Stimulated activated CD4-positive, alpha-beta T cell treated with anti-CD3 and anti-CD28 coated beads, Interleukin-4, amount 100 ng/mL, for 48 hours (primary cell): ENCODE results near the gene MDFI.
"Not testable (repeated sequence)": the region's sequence is repeated elsewhere in the genome, so short reads cannot be mapped to it uniquely, and the experiment has no call there.

Source experiments
- DNase-seq, 2 donors: peaks; one replicate each; pipeline ENCODE4 v3.0.0-alpha.2; 2020; ENCODE audit warnings: low read depth in 2 of 2

The MDFI gene

DNA sequence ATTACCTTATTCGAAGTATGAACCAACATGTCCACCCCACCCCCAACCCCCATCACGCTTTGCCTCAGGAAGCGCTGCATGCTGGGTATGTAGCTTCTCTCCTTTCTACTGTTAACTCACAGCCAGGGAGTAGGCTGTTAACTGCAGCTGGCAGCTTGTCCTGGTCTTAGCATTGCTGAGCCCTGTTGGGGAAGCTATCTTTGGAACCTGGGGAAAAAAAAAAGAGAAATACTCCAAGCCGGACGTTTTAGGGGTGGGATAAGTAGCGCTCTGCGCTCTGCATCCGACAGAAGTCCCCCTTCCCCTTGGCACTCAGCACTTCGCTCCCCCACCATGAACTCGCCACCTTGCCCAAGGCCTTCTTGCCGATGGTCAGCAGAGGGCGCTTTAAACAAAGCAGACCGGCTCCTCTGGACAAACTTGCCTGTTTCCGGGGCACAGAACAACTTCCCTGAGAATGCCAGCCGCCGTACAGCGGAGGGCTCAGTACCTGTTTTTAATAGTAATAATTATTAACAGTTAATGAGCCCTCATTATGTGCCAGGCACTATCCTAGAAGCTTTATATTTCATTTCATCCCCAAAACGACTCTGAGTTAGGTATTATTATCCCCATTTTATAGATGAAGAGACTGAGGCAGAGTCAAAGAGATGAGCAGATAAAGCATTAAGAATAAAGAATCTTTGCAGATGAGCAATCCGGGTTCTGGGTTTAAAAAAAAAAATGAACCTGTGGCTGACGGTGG lies 35.2 kb upstream of the MDFI start:
- peak; percentile 61 to 65 for DNase-seq

- no peak for DNase-seq
Measured at GRCh38 chr6:41604006-41604405, 34.3 kb upstream of the MDFI start.

DNA sequence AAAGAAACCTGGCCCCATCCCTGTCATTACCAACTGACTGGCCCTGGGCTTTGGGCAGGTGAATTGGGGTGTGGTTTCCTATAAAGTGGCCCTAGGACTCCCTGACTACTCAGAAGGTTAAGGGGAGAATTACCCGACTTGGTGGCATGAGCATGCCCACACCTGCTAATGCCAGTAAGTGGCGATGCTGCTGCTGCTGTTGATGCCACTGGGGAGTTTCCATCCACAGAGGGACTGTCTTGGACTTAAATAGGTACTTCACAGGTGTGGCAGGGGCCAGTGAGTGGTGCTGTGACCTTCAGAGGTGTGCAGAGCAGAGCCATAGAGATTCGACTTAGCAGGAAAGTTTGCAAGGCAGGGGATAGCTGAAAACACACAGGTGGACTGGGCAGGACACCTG lies 32.6 kb upstream of the MDFI start:
- DNase-seq = no peak

GRCh38 chr6:41607036-41607435 lies 31.2 kb upstream of the MDFI start:
- DNase-seq = no peak

- no peak for DNase-seq
Measured at GRCh38 chr6:41607736-41608135, 30.5 kb upstream of the MDFI start.

- no peak for DNase-seq
Measured at GRCh38 chr6:41608443-41609151, 29.7 kb upstream of the MDFI start.

DNA sequence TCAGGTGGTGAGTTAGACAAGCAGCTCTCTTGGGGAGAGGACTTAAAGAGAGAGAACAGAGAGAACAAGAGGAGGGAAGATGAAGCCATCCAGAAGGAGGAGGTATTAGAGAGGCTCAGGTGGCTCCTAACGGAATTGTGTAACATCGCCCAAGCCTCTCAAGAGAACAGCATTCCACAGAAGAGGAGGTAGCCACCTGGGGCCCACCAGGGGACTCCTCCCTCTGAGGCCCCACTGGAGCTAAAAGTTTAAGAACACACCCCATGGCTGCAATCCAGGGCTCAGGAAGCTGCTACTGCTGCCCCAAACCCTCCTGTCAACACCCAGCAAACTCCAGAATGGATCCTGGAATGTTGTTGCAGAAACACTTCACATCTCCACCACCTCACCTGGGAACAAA lies 23.6 kb upstream of the MDFI start:
- DNase-seq = no peak

DNA sequence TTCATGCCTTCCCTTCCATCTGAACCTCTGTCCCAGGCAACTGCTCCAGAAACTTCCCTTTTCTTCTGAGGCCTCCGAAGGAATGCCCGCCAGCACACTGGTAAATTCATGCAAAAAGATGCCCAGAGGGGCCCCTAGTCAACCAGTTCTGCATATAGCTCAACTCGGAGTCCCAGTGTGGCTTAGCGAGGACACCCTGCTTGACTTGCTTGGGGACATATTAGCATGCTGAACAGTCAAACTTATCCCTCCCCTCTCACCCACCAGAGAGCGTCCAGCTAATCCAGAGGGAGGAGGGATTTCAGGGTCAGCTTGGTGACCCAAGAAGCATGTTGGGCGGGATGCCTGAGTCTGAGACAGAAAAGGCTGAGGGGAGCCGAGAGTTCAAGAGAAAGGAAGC lies 23.0 kb upstream of the MDFI start:
- DNase-seq = no peak

GRCh38 chr6:41618598-41618997 lies 19.7 kb upstream of the MDFI start:
- no peak for DNase-seq

DNA sequence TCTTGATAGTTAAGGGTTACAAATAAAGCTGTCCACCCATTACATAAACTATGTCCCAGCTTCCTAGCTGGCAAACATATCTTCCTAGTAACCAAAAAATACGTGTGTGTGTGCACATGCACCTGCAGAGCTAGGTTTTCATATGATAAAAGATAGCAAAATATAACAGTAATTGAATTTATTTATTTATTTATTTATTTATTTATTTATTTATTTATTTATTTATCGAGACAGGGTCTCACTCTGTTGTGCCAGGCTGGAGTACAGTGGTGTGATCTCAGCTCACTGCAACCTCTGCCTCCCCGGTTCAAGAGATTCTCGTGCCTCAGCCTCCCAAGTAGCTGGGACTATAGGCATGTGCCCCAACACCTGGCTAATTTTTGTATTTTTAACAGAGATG lies 19.1 kb upstream of the MDFI start:
- DNase-seq = not testable (repeated sequence)

DNA sequence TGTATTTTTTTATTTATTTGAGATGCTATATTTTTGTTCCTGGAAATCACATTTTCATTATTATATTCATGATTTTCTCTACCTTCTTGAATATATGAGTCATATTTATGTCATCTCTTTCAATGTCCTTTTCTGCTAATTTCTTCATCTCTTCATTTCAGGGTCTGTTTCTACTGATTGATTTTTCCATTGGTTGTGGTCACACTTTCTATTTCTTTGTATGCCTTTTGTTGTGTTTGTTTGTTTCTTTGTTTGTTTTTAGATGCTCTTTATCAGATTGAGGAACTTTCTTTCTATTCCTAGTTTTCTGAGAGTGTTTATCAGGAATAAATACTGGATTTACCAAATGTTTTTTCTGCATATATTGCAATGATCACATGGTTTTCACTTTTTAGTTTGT lies 16.9 kb upstream of the MDFI start:
- DNase-seq = no peak

- DNase-seq = no peak
Measured at GRCh38 chr6:41621802-41622201, 16.5 kb upstream of the MDFI start.

DNA sequence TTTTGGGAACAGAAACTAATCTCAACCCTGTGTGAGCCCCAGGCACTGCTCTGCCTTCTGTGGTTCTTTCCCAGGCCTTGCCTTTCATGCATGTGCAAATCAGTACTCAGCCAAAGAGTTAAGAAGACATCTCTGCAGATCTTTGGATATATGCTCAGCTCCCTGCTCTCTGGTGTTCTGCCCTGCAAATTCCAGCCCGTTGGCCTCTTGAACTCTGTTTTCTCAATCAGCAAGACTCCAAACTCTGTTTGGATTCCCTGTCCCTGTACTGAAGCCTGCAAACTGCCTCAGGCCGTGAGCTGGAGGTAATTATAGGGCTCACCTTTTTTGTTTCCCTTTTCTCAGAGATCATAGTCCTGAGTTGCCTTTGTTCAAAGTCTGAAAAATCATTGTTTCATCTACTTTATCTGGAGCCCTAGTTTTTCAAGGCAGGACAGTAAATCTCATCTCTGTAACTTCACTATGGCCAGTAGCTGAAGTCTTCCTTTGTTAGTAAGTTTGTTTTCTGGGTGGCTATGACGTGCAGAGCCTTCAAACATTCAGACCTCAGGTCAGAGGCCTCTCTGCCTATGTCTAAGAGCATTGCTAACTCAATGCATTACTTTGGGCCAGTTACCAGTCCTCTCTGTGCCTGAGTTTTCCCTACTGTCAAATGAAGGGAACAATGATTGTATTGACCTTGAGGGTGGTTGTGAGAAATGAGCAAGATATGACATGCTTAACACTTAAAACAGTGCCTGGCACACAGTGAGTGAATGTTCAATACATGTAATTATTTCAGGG lies 15.9 kb upstream of the MDFI start:
- DNase-seq = no peak

DNA sequence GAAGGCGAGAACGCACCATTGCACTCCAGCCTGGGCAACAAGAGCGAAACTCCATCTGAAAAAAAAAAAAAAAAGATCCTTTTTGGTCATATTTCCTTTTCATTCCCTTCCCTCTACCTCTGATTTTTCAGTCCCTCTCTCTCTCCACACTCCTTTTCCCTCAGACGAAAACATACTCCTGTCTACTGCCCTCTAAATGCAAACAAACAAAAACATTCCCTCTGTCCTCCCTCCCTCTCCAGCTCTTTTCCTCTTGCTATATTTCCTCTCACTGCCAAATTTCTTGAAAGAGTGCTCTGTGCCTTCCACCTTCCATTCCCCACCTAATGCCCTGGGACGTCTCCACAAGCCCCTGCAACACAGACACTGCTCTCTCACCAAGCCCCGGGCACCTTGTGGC lies 14.9 kb upstream of the MDFI start:
- no peak for DNase-seq

DNA sequence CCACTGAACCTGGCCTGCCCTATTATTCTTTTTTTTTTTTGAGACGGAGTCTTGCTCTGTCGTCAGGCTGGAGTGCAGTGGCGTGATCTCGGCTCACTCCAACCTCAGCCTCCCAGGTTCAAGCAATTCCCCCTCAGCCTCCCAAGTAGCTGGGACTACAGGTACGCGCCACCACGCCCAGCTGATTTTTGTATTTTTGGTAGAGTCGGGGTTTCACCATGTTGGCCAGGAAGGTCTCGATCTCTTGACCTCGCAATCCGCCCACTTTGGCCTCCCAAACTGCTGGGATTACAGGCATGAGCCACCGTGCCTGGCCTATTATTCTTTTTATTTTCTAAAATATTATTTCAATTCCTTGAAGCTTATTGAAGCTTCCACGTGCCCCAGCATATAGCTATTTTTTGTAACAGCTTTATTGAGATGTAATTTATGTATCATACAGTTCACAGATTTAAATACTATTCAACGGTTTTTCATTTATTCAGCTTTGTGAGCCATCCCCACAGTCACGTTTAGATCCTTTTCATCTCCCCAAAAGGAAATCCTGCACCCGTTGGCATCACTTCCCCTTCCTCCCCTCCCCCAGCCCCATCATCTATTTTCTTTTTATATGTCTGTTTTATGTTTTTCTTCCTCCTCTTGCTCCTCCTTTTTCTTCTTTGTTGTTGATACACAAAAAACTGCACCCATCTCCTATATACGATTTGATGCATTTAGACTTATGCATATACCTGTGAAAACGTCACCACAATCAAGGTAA lies 13.5 kb upstream of the MDFI start:
- DNase-seq = no peak

- no peak for DNase-seq
Measured at GRCh38 chr6:41625442-41625841, 12.8 kb upstream of the MDFI start.

DNA sequence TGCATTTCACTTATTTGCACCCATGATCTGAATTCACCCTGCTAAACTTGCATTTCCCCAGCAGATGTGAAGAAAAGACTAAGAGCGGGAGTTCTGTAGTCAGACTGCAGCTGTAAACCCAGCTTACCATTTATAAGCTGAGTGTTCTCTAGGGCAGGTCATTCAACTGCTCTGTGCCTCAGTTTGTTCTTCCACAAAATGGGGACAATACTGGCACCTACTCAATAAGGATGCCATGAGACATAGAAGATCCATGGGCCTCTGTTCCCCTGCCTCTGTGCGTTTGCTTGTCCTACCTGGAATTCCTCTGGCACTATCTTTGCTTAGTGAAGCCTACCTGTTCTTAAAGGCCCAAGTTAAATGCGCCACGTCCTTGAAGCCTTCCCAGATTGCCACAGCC lies 12.2 kb upstream of the MDFI start:
- DNase-seq = no peak

GRCh38 chr6:41626917-41627316 lies 11.4 kb upstream of the MDFI start:
- DNase-seq = no peak

- no peak for DNase-seq
Measured at GRCh38 chr6:41629128-41629527, 9.1 kb upstream of the MDFI start.

DNA sequence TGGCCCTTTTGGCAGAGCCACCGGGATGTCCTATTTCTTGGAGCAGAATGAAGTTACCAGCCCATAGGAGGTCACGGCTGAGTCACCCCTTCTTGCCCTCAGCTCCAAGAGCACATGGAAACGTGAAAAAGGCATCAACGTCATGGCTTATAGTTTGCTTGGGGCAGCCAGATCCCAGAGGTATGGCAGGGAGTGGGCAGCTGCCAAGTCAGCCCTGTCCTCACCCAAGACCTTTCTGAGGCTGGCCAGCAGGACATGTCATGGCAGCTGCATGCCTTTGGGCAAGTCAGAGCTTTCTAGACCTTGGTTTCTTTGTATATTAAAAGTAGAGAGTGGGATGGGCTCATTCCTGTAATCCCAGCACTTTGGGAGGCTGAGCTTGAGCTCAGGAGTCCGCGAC lies 8.2 kb upstream of the MDFI start:
- DNase-seq = no peak

GRCh38 chr6:41630946-41631345 lies 7.3 kb upstream of the MDFI start:
- DNase-seq = no peak

- no peak for DNase-seq
Measured at GRCh38 chr6:41633056-41633634, 5.1 kb upstream of the MDFI start.
